Naive B cell (primary cell): Measurements from ENCODE around the gene TLCD5. TPM values are rescaled to one million over a fixed set of nuclear protein-coding genes. Genes with fewer than 3 reads are reported as not detected.

Experiments used
- ATAC-seq, 2 donors: fragments of 150-1000 bp; cut with Tn5 transposase; 2 replicates each; pipeline ENCODE4 v1.10.0; 2021; ENCODE audit warnings: low read depth in 2 of 2, mild to moderate bottlenecking in 2 of 2, moderate library complexity in 2 of 2
- DNase-seq: peaks from one replicate; pipeline ENCODE4 v3.0.0; 2022
- H3K27ac Mint-ChIP-seq, 6 donors: one replicate each; pipeline ENCODE4 v1.8.0; 2020 to 2022; ENCODE audit warnings: mild to moderate bottlenecking in 6 of 6, mixed read lengths in 6 of 6, moderate library complexity in 5 of 6, inconsistent platforms in 2 of 6
- H3K27me3 Mint-ChIP-seq, 3 donors: one replicate each; pipeline ENCODE4 v1.8.0; 2021 to 2022; ENCODE audit warnings: mixed read lengths in 3 of 3, mild to moderate bottlenecking in 1 of 3
- H3K36me3 Mint-ChIP-seq, 2 donors: one replicate each; pipeline ENCODE4 v1.8.0; 2020 to 2022; ENCODE audit warnings: mixed read lengths in 2 of 2, inconsistent platforms in 1 of 2, mild to moderate bottlenecking in 1 of 2
- H3K4me1 Mint-ChIP-seq, 3 donors: one replicate each; pipeline ENCODE4 v1.8.0; 2020 to 2022; ENCODE audit warnings: mixed read lengths in 3 of 3, inconsistent platforms in 1 of 3, mild to moderate bottlenecking in 1 of 3, moderate library complexity in 1 of 3
- H3K4me3 Mint-ChIP-seq, 8 donors: one replicate each; pipeline ENCODE4 v1.8.0; 2020 to 2022; ENCODE audit warnings: mild to moderate bottlenecking in 8 of 8, mixed read lengths in 8 of 8, moderate library complexity in 8 of 8, inconsistent platforms in 2 of 8
- H3K9me3 Mint-ChIP-seq, 7 donors: one replicate each; pipeline ENCODE4 v1.8.0; 2020 to 2022; ENCODE audit warnings: mixed read lengths in 7 of 7, mild to moderate bottlenecking in 5 of 7, inconsistent platforms in 2 of 7, moderate library complexity in 1 of 7
- polyA plus RNA-seq, 6 donors: library from polyadenylated mRNA; unstranded; fragments of 300-500 nt; fragmentation: Illumina TruSeq; gene quantifications; one replicate each; pipeline ENCODE4 v1.2.3, GENCODE V29; 2021; ENCODE audit warnings: low read depth in 6 of 6

Gene TLCD5
- polyA plus RNA-seq, 6 donors from 2014 or later, result not detected

- no peak for DNase-seq
- no peaks in the 10 kb centered on the region for H3K4me1 Mint-ChIP-seq
- H3K27ac Mint-ChIP-seq, result no peak overlapping the region
- no peak for ATAC-seq
- H3K9me3 Mint-ChIP-seq, result peaks cover 0 to 1% (median 0%) of the 10 kb centered on the region in 7 donors
- peaks cover 49 to 61% (median 54%) of the 10 kb centered on the region in 3 donors for H3K27me3 Mint-ChIP-seq
- H3K36me3 Mint-ChIP-seq, result no peaks in the 10 kb centered on the region
- no peak overlapping the region for H3K4me3 Mint-ChIP-seq
Measured at GRCh38 chr11:120317689-120318480, 7.2 kb upstream of the TLCD5 start.

- no peak overlapping the region for H3K4me3 Mint-ChIP-seq
- peaks cover 0 to 1% (median 0%) of the 10 kb centered on the region in 7 donors for H3K9me3 Mint-ChIP-seq
- ATAC-seq (no peak), DNase-seq (no peak)
- H3K4me1 Mint-ChIP-seq, result no peaks in the 10 kb centered on the region
- no peak overlapping the region for H3K27ac Mint-ChIP-seq
- H3K36me3 Mint-ChIP-seq, result no peaks in the 10 kb centered on the region
- peaks cover 58 to 66% (median 59%) of the 10 kb centered on the region in 3 donors for H3K27me3 Mint-ChIP-seq
Measured at GRCh38 chr11:120318906-120319305, 6.2 kb upstream of the TLCD5 start.

- Mint-ChIP-seq H3K4me3 (peak overlapping the region; percentile 22 to 83 (median 76)), H3K36me3 (no peaks in the 10 kb centered on the region), H3K9me3 (no peaks in the 10 kb centered on the region), H3K4me1 (peaks cover 6 to 16% (median 12%) of the 10 kb centered on the region in 3 donors), H3K27ac (no peak overlapping the region), H3K27me3 (peaks cover 85 to 87% (median 85%) of the 10 kb centered on the region in 3 donors)
- ATAC-seq, result no peak
- DNase-seq, result no peak
Measured at GRCh38 chr11:120326228-120326627, 1.1 kb downstream of the TLCD5 start.

DNA sequence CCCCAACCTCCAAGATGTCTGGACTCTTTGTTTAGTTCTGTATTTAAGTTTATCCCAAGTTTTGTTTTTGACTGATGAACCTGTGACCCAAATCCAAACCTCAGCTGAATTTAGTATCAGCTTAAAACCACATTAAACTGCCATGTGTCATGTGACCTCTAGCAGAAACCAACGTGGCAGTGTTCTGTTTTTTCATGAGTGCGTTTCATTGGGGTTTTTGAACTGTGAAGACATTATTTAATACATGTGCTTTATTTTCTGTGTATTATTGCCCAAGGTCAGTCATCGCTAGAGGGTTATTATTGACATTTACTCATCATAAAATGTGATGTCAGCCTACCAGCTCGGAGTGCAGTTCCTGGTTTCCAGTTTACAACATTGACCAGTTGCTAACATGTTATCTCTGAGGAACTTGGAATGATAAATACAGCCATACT is 1.8 kb downstream of the TLCD5 start:
- Mint-ChIP-seq H3K36me3 (no peaks in the 10 kb centered on the region), H3K9me3 (no peaks in the 10 kb centered on the region), H3K27ac (no peak overlapping the region), H3K4me3 (peak overlapping the region in 1 of 8 donors; percentile 67), H3K4me1 (peaks cover 6 to 16% (median 12%) of the 10 kb centered on the region in 3 donors), H3K27me3 (peaks cover 85 to 89% (median 85%) of the 10 kb centered on the region in 3 donors)
- DNase-seq (no peak), ATAC-seq (peak in 1 of 2 donors; percentile 14)

GRCh38 chr11:120327311-120327710 is 2.2 kb downstream of the TLCD5 start:
- H3K4me3 Mint-ChIP-seq, result peak overlapping the region in 1 of 8 donors; percentile 63
- peaks cover 6 to 16% (median 12%) of the 10 kb centered on the region in 3 donors for H3K4me1 Mint-ChIP-seq
- peaks cover 81 to 85% (median 83%) of the 10 kb centered on the region in 3 donors for H3K27me3 Mint-ChIP-seq
- no peak overlapping the region for H3K27ac Mint-ChIP-seq
- no peaks in the 10 kb centered on the region for H3K9me3 Mint-ChIP-seq
- H3K36me3 Mint-ChIP-seq, result no peaks in the 10 kb centered on the region
- ATAC-seq (no peak), DNase-seq (no peak)

DNA sequence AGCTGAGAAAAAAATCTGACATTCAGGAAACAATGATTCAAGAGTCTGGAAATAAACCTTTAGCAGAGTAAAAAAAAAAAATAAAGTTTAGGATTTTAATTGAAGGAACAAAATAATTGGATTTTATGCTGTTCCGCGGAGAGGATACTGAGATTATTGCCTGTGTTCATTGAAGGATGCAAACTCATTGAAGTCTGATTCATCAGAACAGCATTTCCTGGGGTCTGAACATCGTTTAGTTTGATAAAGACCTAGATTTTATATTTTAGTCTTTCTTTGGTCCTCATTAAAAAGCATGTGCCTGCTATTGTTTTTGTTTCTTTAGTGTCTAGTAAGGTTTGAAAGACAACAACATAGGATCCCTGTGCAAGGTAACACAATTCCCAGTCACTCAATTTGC is 4.5 kb downstream of the TLCD5 start:
- Mint-ChIP-seq H3K36me3 (no peaks in the 10 kb centered on the region), H3K4me3 (no peak overlapping the region), H3K4me1 (peaks cover 5 to 13% (median 12%) of the 10 kb centered on the region in 3 donors), H3K9me3 (no peaks in the 10 kb centered on the region), H3K27me3 (peaks cover 58 to 74% (median 71%) of the 10 kb centered on the region in 3 donors), H3K27ac (no peak overlapping the region)
- no peak for ATAC-seq
- no peak for DNase-seq

- Mint-ChIP-seq H3K4me3 (no peak overlapping the region), H3K36me3 (no peaks in the 10 kb centered on the region), H3K27ac (no peak overlapping the region), H3K4me1 (peaks cover 2 to 12% (median 9%) of the 10 kb centered on the region in 3 donors), H3K9me3 (no peaks in the 10 kb centered on the region), H3K27me3 (peaks cover 54 to 70% (median 66%) of the 10 kb centered on the region in 3 donors)
- ATAC-seq, result no peak
- no peak for DNase-seq
Measured at GRCh38 chr11:120330045-120330444, 4.9 kb downstream of the TLCD5 start.

- Mint-ChIP-seq H3K4me3 (no peak overlapping the region), H3K27me3 (peaks cover 44 to 59% (median 59%) of the 10 kb centered on the region in 3 donors), H3K4me1 (peaks cover 4 to 10% (median 8%) of the 10 kb centered on the region in 3 donors), H3K27ac (no peak overlapping the region), H3K36me3 (no peaks in the 10 kb centered on the region), H3K9me3 (no peaks in the 10 kb centered on the region)
- ATAC-seq, result no peak
- DNase-seq, result no peak
Measured at GRCh38 chr11:120331301-120331996, 6.3 kb downstream of the TLCD5 start.

GRCh38 chr11:120332822-120333716 is 8.0 kb downstream of the TLCD5 start:
- DNase-seq, result no peak
- peak overlapping the region in 1 of 8 donors; percentile 27 for H3K4me3 Mint-ChIP-seq
- peaks cover 41 to 57% (median 55%) of the 10 kb centered on the region in 3 donors for H3K27me3 Mint-ChIP-seq
- H3K4me1 Mint-ChIP-seq, result peaks cover 16 to 24% (median 21%) of the 10 kb centered on the region in 3 donors
- no peaks in the 10 kb centered on the region for H3K36me3 Mint-ChIP-seq
- no peak overlapping the region for H3K27ac Mint-ChIP-seq
- ATAC-seq, result no peak
- peaks cover 0 to 9% (median 0%) of the 10 kb centered on the region in 7 donors for H3K9me3 Mint-ChIP-seq

DNA sequence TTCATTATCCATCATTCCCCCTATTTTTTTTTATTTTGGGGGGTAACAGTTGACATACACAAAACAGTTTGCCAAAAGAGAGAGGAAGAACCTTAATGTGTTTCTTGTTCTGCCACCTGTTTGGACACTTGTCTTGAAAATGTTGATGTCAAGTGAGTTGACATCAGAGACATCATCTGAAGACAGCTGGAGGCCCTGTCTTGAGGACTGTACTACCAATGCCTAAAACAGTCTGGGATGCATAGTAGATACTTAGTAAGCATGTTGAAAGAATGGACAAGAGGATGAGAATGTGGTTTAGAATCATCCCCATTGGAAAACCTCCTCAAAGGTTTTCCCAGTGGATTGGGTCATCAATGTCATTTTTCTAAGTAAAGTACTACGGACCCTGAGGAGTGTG is 8.7 kb downstream of the TLCD5 start:
- Mint-ChIP-seq H3K9me3 (peaks cover 0 to 10% (median 0%) of the 10 kb centered on the region in 7 donors), H3K27me3 (peaks cover 34 to 55% (median 52%) of the 10 kb centered on the region in 3 donors), H3K4me3 (peak overlapping the region in 1 of 8 donors; percentile 27), H3K36me3 (no peaks in the 10 kb centered on the region), H3K27ac (no peak overlapping the region), H3K4me1 (peaks cover 16 to 25% (median 22%) of the 10 kb centered on the region in 3 donors)
- ATAC-seq (no peak), DNase-seq (no peak)

DNA sequence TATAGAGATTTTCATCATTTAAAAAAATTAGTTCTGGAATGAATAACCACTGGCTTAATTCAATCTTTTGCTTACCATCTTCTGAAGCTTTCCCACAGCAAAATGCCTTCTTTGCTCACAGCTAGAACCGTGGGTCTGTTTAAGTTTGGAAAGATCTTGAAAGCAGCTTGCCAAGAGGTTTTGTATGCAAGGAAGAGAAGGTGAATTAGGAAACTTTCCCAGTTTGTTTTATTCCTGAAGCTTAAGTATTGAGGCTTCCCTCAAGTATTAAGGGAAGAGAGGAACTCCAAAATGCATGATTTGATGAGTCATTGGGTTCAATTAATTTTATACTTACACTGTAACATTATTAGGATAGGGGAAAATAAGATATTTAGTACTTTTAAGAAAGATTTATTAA is 9.2 kb downstream of the TLCD5 start:
- Mint-ChIP-seq H3K9me3 (peaks cover 0 to 10% (median 0%) of the 10 kb centered on the region in 7 donors), H3K4me3 (peak overlapping the region in 1 of 8 donors; percentile 80), H3K4me1 (peaks cover 17 to 27% (median 22%) of the 10 kb centered on the region in 3 donors), H3K36me3 (no peaks in the 10 kb centered on the region), H3K27ac (no peak overlapping the region), H3K27me3 (peaks cover 35 to 55% (median 50%) of the 10 kb centered on the region in 3 donors)
- ATAC-seq, result no peak
- DNase-seq, result no peak

GRCh38 chr11:120334894-120335462 is 9.9 kb downstream of the TLCD5 start:
- DNase-seq, result peak; percentile 67
- H3K27ac Mint-ChIP-seq, result peak overlapping the region in 4 of 6 donors; percentile 0 to 6 (median 1)
- peaks cover 21 to 34% (median 22%) of the 10 kb centered on the region in 3 donors for H3K4me1 Mint-ChIP-seq
- H3K4me3 Mint-ChIP-seq, result peak overlapping the region; percentile 70 to 87 (median 80)
- no peaks in the 10 kb centered on the region for H3K36me3 Mint-ChIP-seq
- peaks cover 0 to 10% (median 0%) of the 10 kb centered on the region in 7 donors for H3K9me3 Mint-ChIP-seq
- peak; percentile 42 to 44 for ATAC-seq
- peaks cover 37 to 59% (median 52%) of the 10 kb centered on the region in 3 donors for H3K27me3 Mint-ChIP-seq
